Skeletal muscle satellite cell (primary cell): ENCODE measurements around the gene SLC8A1. TPM values are rescaled to one million over a fixed set of nuclear protein-coding genes. Genes with fewer than 3 reads are reported as not detected.

ENCODE experiments used
- H3K27me3 ChIP-seq: 2 replicates; pipeline ENCODE4 v1.7.0; 2013; ENCODE audit warnings: low read length; ENCODE audit not compliant: control insufficient read depth, insufficient read depth
- H3K36me3 ChIP-seq: 2 replicates; pipeline ENCODE4 v1.7.0; 2013; ENCODE audit warnings: mild to moderate bottlenecking, control low read depth, low read length; ENCODE audit not compliant: insufficient read depth
- H3K4me1 ChIP-seq: 2 replicates; pipeline ENCODE4 v1.7.0; 2013; ENCODE audit warnings: low read length; ENCODE audit not compliant: control insufficient read depth, insufficient read depth
- H3K4me2 ChIP-seq: 2 replicates; pipeline ENCODE4 v1.7.0; 2013; ENCODE audit warnings: mild to moderate bottlenecking, low read length
- H3K4me3 ChIP-seq: 2 replicates; pipeline ENCODE4 v1.7.0; 2013; ENCODE audit warnings: low read length
- H3K9ac ChIP-seq: 2 replicates; pipeline ENCODE4 v1.7.0; 2013; ENCODE audit warnings: mild to moderate bottlenecking, low read depth, low read length, moderate library complexity
- H3K9me3 ChIP-seq: replicated peaks from 2 replicates; pipeline ENCODE4 v1.7.0; 2013; ENCODE audit warnings: mild to moderate bottlenecking, control low read depth, low read length
- total RNA-seq: library from RNA; depleted of rRNA; stranded (reverse); fragments of >200 nt; gene quantifications from 2 replicates; pipeline ENCODE4 v1.2.3, GENCODE V29; 2012; rRNA removed

The SLC8A1 gene
- 22.9 and 24.1 TPM in 2 replicates for total RNA-seq

GRCh38 chr2:40451918-40452605 is at the start of gene SLC8A1:
TSS of gene SLC8A1 (minus strand) at chr2:40452090.
- Histone ChIP-seq H3K4me1 (peaks cover 31% of the 10 kb centered on the region), H3K4me2 (peak within 1 kb of the TSS; percentile 95), H3K4me3 (peak within 1 kb of the TSS; percentile 82), H3K9ac (peak within 1 kb of the TSS; percentile 84), H3K27me3 (no peaks in the 10 kb centered on the region), H3K9me3 (no peaks in the 10 kb centered on the region), H3K36me3 (peaks cover 3% of the 10 kb centered on the region)

DNA sequence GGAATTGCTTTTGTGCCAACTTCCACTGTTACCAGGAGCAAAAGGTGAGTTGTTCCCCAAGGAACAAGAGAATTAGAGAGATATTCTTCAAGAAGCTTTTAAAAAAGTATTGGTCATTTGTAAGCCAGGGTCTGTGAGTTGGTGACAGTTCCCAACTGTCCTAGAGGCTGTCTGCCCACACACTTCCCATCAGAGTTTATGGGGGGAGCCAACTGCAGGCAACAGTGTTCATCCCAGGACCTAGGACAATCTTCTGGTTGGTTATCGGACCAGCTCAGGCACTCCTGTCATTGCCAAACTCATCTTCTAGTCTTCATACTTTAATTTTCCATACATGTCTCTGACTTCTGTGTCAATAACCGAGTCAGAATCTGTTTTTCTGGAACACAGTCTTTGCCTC is 47.5 kb upstream of the SLC8A1 start:
- Histone ChIP-seq H3K4me2 (no peak overlapping the region), H3K9me3 (no peaks in the 10 kb centered on the region), H3K4me3 (no peak overlapping the region), H3K9ac (no peak overlapping the region), H3K36me3 (no peaks in the 10 kb centered on the region), H3K27me3 (no peaks in the 10 kb centered on the region), H3K4me1 (peaks cover 9% of the 10 kb centered on the region)

GRCh38 chr2:40497251-40497859 is 45.5 kb upstream of the SLC8A1 start:
- Histone ChIP-seq H3K4me3 (no peak overlapping the region), H3K9me3 (no peaks in the 10 kb centered on the region), H3K27me3 (no peaks in the 10 kb centered on the region), H3K4me2 (no peak overlapping the region), H3K4me1 (peaks cover 9% of the 10 kb centered on the region), H3K9ac (no peak overlapping the region), H3K36me3 (no peaks in the 10 kb centered on the region)

- Histone ChIP-seq H3K4me1 (peaks cover 24% of the 10 kb centered on the region), H3K9ac (peak overlapping the region; percentile 48), H3K4me3 (peak overlapping the region; percentile 57), H3K36me3 (no peaks in the 10 kb centered on the region), H3K9me3 (no peaks in the 10 kb centered on the region), H3K4me2 (peak overlapping the region; percentile 72), H3K27me3 (no peaks in the 10 kb centered on the region)
These were observed 37.7 kb upstream of the SLC8A1 start for GRCh38 chr2:40489678-40489960.

GRCh38 chr2:40488927-40489677 is 37.2 kb upstream of the SLC8A1 start:
- Histone ChIP-seq H3K4me3 (peak overlapping the region; percentile 57), H3K27me3 (no peaks in the 10 kb centered on the region), H3K36me3 (no peaks in the 10 kb centered on the region), H3K9ac (peak overlapping the region; percentile 48), H3K4me1 (peaks cover 24% of the 10 kb centered on the region), H3K4me2 (peak overlapping the region; percentile 72), H3K9me3 (no peaks in the 10 kb centered on the region)

DNA sequence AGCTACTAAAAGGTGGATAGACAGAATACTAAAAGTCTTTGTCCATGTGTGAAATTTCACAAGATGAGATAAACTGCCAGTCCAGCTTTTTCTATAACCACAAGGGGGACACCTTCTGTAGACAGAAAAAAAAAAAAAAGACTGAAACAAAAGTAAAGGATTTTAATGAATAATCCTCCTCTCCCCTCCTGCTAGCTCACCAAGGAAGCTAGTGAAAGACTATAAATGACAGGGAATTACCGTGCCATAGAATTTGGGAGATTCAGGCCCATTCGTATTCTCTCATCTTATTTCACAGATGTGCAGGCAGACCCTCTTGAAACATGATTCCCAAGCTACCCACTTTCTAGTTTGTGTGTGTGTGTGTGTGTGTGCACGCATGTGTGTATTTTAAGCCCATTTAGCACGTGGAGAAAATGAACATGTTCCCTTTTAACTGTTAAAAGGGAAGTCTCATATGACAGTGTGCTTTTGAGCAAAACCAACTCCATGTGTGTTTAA is 36.3 kb upstream of the SLC8A1 start:
- Histone ChIP-seq H3K4me3 (no peak overlapping the region), H3K9ac (peak overlapping the region; percentile 32), H3K36me3 (no peaks in the 10 kb centered on the region), H3K4me1 (peaks cover 24% of the 10 kb centered on the region), H3K27me3 (no peaks in the 10 kb centered on the region), H3K4me2 (peak overlapping the region; percentile 67), H3K9me3 (no peaks in the 10 kb centered on the region)

DNA sequence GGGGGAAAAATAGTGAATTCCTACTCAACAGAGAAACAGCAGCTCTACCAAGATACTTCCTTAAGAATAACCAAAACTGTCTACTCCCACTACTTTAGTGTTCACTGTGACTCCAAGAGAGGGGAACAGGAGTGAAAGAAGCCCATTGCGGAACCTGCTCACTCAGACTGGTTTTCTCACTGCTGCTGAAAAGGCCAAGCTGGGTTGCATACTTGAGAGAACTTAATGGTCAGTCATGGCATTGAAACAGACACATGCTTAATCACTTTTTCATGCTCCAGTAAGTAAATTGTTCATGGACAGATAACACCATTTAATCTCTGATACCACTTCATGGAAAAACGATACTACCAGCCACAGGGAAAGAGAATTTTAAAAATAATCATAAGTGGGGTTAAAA is 35.7 kb upstream of the SLC8A1 start:
- Histone ChIP-seq H3K4me3 (no peak overlapping the region), H3K9ac (no peak overlapping the region), H3K4me2 (no peak overlapping the region), H3K36me3 (no peaks in the 10 kb centered on the region), H3K9me3 (no peaks in the 10 kb centered on the region), H3K4me1 (peaks cover 24% of the 10 kb centered on the region), H3K27me3 (no peaks in the 10 kb centered on the region)

DNA sequence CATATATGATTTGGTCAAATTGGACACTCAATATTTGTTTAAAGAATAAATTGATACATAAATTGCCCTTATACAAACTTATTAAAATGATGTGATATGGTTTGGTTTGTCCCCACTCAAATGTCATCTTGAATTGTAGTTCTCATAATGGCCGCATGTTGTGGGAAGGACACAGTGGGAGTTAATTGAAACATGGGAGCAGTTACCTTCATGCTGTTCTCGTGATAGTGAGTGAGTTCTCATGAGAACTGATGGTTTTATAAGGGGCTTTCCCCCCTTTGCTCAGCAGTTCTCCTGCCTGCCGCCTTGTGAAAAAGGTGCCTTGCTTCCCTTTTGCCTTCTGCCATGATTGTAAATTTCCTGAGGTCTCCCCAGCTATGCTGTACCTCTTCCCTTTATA is 34.0 kb upstream of the SLC8A1 start:
- Histone ChIP-seq H3K36me3 (no peaks in the 10 kb centered on the region), H3K4me1 (peaks cover 24% of the 10 kb centered on the region), H3K9me3 (no peaks in the 10 kb centered on the region), H3K27me3 (no peaks in the 10 kb centered on the region), H3K4me3 (no peak overlapping the region), H3K4me2 (no peak overlapping the region), H3K9ac (no peak overlapping the region)

DNA sequence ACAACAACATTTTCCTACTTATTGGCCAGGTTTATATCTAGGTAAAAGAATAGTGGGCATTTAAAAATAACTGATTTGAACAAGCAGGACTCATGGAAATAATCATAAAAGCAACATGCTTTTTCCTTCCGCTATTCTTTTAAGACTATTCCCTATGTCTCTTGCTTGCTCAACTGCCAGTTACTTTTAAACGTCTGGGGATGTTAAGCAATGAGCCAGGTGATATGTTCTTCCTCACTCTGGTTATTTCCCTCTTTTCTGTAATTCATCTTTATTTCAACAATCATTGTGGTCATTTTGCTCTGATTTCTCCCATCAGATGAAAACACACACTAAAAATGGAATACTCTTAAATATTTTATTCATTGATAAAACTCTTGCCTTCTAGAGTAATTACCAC is 33.4 kb upstream of the SLC8A1 start:
- Histone ChIP-seq H3K36me3 (no peaks in the 10 kb centered on the region), H3K27me3 (no peaks in the 10 kb centered on the region), H3K9me3 (no peaks in the 10 kb centered on the region), H3K4me2 (no peak overlapping the region), H3K9ac (no peak overlapping the region), H3K4me1 (peaks cover 24% of the 10 kb centered on the region), H3K4me3 (no peak overlapping the region)

DNA sequence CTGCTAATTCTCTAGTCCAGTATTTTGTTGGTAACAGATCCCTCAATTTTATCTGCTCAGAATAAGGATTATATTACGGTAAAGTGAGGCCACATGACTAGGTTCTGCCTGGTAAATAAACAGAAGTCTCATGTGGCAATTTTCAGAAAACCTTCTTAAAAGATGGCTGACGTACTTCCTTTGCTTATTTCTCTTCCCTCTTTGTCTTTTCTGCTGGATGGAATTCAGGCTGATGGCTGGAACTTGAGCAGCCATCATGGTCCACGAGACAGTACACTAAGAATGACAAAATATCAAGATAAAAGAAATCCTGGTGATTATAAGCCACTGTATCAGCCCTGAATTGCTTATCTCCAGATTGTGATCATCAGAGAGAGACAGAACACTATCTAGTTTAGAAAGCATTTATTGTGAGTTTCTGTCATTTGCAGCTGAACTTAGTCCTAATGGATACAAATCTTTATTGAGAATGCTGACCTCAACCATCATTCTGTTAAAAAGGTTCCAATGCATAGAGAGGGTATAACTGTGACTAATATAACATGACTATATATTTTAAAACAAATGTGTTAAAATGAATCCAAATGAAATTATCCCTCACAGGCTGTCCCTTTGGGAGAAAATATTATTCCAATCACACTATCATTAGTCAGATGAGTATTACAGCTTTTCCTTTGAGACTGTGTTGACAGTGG is 31.8 kb upstream of the SLC8A1 start:
- H3K36me3 ChIP-seq, result no peaks in the 10 kb centered on the region
- no peaks in the 10 kb centered on the region for H3K27me3 ChIP-seq
- H3K4me1 ChIP-seq, result peaks cover 13% of the 10 kb centered on the region
- no peak overlapping the region for H3K9ac ChIP-seq
- H3K4me2 ChIP-seq, result no peak overlapping the region
- H3K9me3 ChIP-seq, result no peaks in the 10 kb centered on the region
- no peak overlapping the region for H3K4me3 ChIP-seq

- Histone ChIP-seq H3K9ac (no peak overlapping the region), H3K9me3 (no peaks in the 10 kb centered on the region), H3K27me3 (no peaks in the 10 kb centered on the region), H3K36me3 (no peaks in the 10 kb centered on the region), H3K4me3 (no peak overlapping the region), H3K4me2 (no peak overlapping the region), H3K4me1 (no peaks in the 10 kb centered on the region)
These were observed 28.7 kb upstream of the SLC8A1 start for GRCh38 chr2:40480596-40480995.
